HG03457 (cell line): ENCODE measurements around the gene MRTFA.
"Not testable (repeated sequence)": the region's sequence is repeated elsewhere in the genome, so short reads cannot be mapped to it uniquely, and the experiment has no call there.

Experiments
- ATAC-seq: cut with Tn5 transposase; IDR thresholded peaks from one replicate; pipeline ENCODE4 v1.9.1; 2021; ENCODE audit warnings: moderate number of reproducible peaks; ENCODE audit not compliant: unreplicated experiment

The MRTFA gene

GRCh38 chr22:40403141-40403540 is 233.4 kb downstream of the MRTFA start:
- no peak for ATAC-seq

GRCh38 chr22:40401981-40402406 is 234.5 kb downstream of the MRTFA start:
- no peak for ATAC-seq

- no peak for ATAC-seq
Measured at GRCh38 chr22:40401532-40401931, 235.0 kb downstream of the MRTFA start.

GRCh38 chr22:40400159-40400558 is 236.4 kb downstream of the MRTFA start:
- no peak for ATAC-seq

- no peak for ATAC-seq
Measured at GRCh38 chr22:40399621-40400020, 236.9 kb downstream of the MRTFA start.

GRCh38 chr22:40397396-40397795 is 239.1 kb downstream of the MRTFA start:
- ATAC-seq = no peak

GRCh38 chr22:40396882-40397281 is 239.6 kb downstream of the MRTFA start:
- ATAC-seq = no peak

- ATAC-seq = no peak
Measured at GRCh38 chr22:40395607-40396006, 240.9 kb downstream of the MRTFA start.

- no peak for ATAC-seq
Measured at GRCh38 chr22:40394607-40395006, 241.9 kb downstream of the MRTFA start.

GRCh38 chr22:40392618-40393017 is 243.9 kb downstream of the MRTFA start:
- ATAC-seq = no peak

- no peak for ATAC-seq
Measured at GRCh38 chr22:40391417-40391816, 245.1 kb downstream of the MRTFA start.

- ATAC-seq = no peak
Measured at GRCh38 chr22:40388231-40388630, 248.3 kb downstream of the MRTFA start.

- ATAC-seq = no peak
Measured at GRCh38 chr22:40387746-40388145, 248.8 kb downstream of the MRTFA start.

- ATAC-seq = no peak
Measured at GRCh38 chr22:40385036-40385782, 251.3 kb downstream of the MRTFA start.

- ATAC-seq = no peak
Measured at GRCh38 chr22:40383905-40384304, 252.6 kb downstream of the MRTFA start.

- no peak for ATAC-seq
Measured at GRCh38 chr22:40381461-40381860, 255.1 kb downstream of the MRTFA start.

GRCh38 chr22:40378448-40378847 is 258.1 kb downstream of the MRTFA start:
- ATAC-seq = not testable (repeated sequence)

GRCh38 chr22:40377931-40378330 is 258.6 kb downstream of the MRTFA start:
- ATAC-seq = no peak

GRCh38 chr22:40376149-40376548 is 260.4 kb downstream of the MRTFA start:
- ATAC-seq = no peak

GRCh38 chr22:40374567-40374966 is 262.0 kb downstream of the MRTFA start:
- ATAC-seq = no peak

- no peak for ATAC-seq
Measured at GRCh38 chr22:40368836-40369235, 267.7 kb downstream of the MRTFA start.

- no peak for ATAC-seq
Measured at GRCh38 chr22:40368016-40368415, 268.5 kb downstream of the MRTFA start.

- ATAC-seq = no peak
Measured at GRCh38 chr22:40367342-40367741, 269.2 kb downstream of the MRTFA start.
